Activated T-cell treated with anti-CD3 and anti-CD28 coated beads for 4 hours (primary cell): ENCODE measurements around the gene KCNQ1.

ENCODE experiments used
- DNase-seq: peaks from one replicate; pipeline ENCODE4 v3.0.0-alpha.2; 2020

The KCNQ1 gene

DNA sequence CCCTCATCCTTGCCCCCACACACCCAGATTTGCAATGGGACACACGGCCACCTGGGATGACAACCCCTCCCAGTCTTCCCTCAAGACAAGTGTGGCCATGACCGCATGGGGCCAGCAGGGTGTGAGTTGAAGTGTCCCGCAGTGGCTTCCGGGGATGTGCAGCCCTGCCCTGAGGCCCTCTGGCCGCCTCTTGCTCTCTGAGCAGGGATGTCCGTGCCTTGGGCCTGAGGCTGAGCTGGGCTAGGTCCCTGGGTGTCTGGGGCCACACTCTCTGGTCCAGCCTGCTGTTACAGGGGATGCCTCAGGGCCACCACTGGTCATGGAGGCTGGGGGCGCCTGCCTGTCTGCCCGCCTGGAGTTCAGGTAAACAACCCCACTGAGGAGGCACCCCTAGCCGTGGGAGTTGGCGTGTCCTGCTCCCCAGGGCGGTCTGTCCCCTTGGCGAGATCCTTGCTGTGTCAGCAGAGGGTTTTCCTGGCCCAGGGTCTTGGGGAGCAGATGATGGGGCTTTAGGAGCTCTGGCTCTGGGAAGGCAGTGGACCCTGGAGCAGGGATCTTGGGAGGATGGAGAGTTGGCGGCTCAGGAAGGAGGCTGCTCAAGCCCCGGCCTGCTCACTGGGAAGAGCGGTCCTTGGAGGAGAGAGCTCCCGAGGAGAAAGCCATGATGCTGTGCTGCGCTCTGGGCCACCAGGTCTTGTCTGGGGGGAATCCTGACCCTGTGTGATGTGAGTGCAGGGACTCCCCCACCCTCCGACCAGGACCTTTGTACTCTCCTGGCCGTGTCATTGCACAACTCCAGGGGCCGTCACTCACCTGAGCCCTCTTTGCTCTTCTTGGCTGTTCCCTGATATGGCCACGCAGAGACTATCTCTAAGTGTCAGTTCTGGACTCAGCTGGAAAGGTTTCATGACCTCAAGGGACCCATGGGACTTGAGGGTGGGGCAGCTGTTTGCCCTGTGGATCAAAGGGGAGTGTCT is 67.9 kb downstream of the KCNQ1 start:
- DNase-seq = no peak

DNA sequence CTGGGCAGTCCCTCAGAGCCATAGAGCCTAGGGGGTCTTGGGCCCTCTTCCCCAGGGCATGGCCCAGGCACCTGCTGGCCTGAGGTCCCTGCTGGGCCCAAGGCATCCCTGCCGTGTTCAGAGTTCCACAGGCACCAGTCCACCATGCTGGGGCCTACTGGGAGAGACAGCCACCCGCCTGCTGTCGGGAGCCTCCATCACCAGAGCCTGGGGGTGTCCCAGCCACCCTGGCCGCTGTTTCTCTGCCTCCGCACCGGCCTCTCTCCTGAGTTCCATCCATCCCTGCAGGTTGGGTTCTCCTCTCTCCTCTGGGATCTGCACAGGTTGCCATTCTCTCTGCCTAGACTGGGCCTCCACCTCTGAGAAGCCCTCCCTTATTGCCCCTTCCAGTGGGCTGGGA is 68.6 kb downstream of the KCNQ1 start:
- no peak for DNase-seq

DNA sequence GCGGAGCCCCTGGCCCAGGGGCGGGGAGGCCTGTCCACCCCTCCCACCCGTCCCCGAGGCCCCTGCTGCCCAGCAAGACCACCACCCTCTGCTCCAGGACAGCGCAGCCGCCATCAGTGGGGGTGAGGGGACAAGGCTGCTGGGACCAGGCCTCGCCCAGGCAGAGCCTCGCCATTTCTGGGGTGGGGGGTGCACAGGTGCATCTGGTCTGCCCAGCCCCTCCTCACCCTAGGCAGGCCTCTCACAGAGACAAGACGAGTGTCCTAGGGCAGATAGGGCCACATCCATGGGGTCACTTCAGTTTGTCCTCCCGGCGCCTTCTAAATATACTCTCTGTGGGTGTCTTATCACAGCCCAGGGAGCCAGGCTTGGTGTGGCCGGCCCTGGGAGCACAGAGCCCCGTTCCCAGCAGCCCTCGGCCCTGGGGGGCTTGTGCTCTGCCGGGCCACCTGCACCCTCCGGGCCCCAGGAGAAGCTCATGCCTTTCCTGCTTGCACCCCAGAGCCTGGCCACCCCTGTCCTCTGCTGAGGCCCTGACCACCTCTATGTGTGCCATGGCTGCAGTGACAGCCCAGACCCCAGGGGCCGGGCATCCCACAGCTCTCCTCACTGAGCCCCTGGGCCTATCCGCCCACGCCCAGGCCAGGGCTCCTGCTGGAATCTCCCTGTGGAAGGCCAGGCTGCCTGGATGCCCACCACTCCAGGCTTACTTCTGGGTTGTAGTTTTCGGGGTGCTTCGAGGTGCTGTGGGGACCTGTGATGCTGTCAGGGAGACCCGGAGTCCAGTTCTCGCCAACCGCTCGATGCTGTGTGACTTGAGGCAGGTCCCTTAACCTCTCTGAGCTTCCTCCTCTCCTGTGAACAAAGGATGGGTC is 70.8 kb downstream of the KCNQ1 start:
- DNase-seq = no peak

DNA sequence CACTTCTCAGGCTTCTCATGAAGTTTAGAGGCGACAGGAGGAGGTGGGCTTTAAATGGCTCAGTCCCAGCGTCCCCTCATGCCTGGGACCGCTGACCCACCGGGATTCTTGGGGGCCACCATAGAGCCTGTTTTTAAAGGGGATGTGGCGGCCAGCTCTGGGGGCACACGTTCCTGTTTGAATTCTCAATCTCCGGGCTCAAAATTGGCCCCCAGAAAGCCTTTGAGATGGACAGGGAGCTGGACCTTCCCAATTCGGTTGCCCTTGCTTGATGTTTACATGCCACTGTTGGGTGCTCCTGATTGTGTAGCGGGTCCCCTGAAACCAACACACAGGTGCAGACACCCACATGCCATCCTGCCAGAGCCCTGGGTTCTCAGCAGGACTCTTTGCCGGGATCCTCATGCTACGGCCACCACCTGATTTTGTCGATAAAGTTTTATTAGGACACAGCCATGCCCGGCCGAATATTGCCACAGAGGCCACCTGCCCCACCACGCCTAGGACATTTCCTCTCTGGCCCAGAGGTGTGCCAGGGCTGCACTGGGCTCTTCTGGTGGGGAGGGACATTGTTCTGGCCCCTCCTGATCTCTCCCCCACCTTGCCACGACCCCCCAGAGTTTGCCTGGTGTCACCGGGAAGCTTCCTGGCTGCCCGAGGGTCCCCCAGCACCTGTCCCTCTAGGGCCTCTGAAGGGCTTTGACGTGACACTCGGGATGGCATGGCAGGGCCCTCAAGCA is 71.6 kb downstream of the KCNQ1 start:
- no peak for DNase-seq

DNA sequence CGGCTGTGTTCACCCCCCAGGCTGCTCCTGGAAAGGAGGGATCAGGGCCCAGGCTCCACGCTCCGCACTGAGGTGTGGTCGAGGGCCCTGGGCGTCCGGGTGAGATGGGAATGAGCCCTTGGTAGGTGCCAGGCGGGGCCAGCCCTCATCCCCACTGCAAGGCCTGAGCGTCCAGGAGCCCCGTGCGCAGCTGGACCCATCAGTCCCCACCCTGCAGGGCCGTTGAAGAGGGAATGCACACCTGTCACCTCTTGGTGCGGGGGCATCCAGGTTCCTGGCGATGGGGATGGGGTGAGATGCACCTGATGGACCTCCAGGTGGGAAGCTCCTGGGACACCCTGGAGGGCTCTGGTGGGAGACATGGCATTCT is 72.2 kb downstream of the KCNQ1 start:
- DNase-seq = no peak

DNA sequence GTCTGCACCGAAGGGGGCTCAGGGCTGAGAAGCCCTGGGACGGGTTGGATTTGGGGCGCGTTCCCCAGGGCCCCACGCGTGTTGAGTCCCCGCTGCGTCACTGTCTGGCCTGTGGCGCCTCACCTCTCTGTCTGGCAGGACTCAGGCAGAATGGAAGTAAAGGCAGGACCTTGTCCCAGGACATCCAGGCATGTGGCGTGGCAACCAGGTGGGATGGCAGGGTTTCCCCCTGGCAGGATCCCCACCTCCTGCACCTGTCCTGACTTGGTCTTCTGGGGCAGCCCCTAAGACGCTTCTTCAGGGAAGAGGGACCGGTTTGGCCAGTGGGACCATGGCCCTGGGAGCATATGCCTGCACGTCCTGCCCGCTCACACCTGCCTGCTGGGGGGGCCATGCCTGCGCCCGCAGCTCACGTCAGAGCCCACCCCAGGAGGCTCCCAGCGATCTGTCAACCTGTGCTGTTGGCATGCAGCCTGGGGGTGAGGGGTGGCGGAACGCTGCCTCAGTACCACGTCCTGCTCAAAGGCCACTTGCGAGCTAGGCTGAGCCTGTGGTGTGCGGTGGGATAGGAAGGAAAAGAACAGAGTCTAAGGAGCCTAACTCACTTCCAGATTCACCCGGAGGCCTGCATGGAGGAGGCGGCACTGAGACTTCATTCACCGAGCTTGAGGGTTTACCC is 72.7 kb downstream of the KCNQ1 start:
- DNase-seq = no peak

DNA sequence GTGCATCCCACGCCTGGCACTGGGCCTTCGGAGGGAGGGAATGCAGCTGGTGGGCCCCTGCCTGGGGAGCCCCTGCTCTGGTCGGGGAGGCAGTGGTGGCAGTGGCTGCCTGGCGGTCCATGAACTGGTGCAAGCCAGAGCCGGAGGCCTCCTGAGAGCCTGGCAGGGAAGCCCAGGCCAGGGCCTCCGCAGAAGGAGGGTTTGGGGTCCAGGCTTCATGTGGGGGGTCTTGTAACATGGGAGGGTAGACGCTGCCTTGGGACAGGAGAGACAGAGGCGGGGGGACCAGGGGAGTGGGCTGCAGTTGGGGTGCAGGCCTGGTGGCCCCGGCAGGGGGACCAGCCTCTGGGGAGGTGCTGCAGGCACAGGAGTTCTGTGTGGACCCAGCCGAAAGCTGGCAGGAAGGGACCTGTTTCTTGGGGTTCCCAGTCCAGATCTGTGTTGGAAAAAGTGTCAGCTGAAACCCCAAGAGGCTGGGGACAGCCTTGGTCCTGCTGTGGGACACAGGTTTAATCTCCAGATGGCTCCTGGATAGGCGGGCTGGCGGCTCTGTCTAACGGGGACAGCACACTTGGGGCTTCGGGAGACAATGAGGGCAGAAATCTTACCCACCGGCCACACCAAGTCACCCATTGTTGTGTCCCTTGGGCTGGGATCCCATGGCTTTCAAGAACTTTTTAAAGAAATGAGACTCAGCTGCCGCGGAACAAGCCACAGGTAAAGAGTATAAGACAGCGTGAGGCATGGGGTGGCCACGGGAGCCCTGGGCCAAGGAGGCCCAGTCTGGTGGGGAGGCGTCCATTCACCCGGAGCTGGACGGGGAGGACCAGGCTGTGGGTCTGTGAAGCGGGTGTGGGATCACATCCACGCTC is 73.5 kb downstream of the KCNQ1 start:
- no peak for DNase-seq

DNA sequence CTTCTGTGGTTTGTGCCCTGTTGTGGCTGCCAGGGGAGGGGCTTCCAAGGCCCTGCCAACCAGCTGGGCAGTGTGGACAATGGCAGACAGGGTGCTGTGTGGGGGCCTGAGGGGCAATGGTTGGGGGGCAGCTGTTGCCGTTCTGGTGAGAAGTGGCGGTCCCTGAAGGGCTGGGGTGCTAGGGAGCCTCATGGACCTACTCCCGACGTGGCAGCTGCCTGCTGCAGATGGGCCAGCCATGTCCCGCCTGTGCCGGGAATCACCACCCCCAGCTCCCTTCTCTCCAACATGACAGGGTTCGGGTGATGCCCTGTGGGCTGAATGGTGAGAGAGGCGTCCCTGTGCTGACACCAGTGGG is 74.2 kb downstream of the KCNQ1 start:
- DNase-seq = no peak

DNA sequence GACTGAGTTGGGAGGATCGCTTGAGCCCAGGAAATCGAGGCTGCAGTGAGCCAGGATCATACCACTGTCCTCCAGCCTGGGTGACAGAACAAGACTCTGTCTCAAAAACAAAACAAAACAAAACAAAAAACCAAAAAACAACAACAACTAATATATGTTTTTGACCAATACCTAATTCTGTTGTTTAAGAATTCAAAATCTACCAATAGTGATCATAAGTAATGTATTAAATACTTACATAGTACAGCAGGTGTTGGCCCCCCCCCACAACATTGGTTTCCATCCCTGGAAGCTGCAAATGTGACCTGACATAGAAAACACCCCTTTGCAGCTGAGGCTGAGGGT is 74.7 kb downstream of the KCNQ1 start:
- no peak for DNase-seq

DNA sequence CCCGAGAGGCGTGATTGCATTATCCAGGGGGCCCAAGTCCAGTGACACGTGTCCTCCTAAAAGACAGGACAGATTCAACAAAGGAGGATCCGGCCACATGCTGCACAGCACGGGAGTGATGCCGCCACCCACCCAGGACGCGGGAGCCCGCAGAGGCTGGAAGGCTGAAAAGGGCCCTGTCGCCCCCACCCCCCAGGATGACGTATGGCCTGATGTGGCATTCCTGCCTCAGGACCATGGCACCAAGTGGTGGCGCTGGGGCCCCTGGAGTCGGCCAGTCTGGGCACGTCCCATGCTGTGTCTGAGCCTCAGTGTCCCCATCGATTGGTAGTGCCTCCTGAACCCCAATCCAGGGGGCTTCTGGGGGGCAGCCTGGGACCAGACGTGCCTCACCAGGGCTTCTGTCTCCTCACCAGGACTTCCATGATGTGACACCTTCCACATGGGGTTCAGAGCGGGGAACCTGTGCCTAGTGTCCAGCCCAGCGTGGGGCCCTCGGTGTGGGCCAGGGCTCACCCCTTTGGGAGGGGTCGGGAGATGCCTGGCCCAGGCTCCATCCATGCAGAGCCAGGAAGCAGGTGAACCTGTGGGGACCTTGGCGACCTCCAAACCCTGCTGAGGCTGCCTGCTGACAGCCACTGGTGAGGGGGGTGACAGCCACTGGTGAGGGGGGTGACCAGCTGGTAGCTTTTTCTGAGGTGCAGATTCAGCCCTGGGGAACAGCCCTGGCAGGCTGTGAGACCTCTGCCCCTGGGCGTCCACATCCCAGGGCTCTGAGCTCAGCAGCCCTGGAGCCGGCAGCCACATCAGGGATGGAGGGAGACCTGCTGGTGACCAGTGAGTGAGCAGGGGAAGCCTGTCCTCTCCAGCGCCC is 75.3 kb downstream of the KCNQ1 start:
- DNase-seq = no peak

DNA sequence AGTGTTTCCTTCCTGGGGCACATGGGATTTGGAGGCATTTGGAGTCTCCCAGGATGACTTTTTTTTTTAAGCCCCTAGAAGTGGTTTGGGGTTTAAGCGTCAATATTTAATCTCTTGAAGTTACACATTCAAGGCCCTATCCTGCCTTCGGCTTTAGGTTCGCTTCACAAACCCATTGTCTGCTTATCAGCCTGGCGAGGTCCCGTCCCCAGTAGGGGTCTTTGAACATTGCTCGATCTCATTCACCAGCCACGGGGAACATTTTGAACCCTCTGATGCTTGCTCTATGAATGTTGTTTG is 75.9 kb downstream of the KCNQ1 start:
- DNase-seq = no peak

DNA sequence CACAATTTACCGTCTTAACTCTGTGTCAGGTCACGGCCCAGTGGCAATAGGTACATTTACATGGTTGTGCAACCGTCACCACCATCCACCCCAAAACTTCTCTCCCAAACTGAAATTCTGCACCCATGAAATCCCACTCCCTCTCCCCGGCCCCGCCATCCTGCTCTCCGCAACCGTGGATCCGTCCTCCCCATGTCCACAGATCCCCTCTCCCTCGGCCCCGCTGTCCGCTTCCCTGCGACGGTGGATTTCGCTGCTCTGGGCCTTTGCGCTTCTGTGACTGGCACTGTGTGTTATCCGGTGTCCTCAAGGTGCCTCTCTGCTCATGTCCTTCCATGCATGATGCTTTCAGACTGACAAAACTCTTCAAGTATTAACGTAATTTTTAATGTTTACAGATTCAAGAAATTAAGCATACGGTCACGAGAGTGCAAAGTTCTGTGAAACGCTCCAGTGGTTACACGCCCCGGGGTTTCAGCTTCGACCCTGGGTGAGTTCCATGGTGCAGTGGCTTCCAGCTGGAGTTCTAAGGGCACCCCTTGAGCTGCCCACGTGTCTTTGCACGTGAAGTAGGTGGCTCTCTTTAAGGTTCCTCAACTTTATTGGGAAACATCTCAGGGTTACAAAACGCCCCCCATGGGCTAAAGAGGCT is 76.4 kb downstream of the KCNQ1 start:
- DNase-seq = no peak

DNA sequence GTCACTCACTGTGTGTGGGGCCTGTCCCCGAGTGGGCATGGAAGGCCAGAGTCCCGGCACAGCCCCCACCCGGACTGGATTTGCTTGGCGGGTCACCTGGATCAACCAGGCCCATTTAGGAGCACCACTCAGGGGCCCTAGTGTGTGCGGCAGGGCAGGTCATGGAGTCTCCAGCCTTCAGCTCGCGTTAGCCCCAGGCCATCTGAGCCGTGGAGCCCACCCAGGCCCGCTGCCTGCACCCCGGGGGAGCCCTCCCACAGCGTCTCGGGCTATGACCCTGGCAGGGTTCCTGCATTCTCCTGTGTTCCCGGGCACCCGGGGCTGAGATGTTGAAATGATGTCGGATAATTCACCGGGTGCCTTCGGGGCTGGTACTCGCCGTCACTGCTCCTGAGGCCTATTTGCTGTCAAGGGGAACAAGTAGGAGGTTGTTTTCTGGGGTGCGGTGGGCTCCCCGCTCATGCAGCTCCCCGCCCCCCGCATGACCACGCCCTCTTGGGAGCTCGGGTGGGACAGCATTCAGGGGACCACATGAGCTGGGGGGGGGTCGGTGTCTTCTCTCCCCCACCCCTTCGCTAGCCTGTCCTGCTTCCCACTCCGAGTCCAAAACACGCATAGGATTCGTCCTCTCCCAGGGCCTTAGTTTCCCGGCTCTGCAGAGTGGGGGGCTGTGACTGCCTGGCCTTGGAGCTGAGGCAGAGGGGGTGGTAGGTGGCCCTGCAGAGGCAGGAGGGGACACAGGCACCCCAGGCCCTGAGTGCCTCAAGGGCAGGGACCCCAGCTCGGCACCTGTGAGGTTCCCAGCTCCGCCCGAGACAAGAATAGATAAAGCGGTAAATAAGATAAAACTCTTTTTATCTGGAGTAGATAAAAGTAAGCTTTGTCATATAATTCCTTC is 77.2 kb downstream of the KCNQ1 start:
- no peak for DNase-seq

DNA sequence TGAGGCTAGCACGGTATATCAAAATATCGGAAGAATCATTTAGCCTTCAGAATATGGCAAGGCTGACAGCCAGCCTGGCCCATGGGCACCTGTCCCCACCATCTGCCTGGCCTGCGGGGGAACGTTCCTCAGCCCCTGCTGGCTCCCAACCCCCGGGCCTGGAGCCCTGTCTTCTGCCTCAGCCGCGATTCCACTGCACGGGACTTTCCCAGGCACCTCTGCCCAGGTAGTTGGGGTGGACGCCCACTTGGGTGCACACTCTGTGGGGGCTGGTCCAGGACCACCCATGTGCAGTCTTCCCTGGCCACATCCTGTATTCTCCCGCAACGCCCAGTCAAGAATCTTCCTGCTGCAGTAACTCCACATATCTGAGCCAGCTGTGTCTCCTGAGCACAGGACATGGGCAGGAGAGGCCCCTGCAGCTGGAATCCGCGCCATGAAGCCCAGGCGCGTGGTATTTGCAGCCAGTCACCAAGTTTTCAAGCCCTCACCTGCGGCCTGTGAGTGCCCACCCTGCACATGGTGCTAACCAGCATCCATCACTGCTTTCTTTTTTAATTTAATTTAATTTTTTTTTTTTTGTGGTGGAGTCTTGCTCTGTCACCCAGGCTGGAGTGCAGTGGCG is 77.9 kb downstream of the KCNQ1 start:
- DNase-seq = no peak

DNA sequence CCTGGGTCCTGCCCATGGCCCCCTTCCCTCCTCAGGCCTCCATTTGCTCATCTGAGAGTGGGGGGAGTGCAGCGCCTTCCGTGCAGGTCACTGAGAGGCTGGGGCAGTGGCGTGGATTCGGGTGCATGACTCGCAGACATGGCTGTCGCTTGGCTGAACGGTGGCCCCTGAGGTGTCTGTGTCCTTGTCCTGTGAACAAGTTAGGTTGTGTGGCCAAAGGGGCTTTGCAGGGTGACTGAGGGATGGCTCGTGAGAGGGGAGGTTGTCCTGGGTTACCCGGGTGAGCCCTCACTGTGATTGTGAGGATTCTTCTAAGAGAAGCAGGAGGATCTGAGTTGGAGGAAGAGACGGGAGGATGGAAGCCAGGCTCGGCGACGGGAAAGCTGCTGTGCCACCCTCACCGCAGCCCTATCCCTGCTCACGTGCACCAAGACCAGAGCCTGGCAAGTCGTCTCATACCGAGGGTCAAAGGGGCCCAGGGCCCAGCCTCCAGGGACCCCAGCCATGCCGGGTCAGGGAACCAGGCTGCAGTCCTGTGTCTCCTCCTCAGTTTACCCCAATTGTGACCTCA is 79.1 kb downstream of the KCNQ1 start:
- DNase-seq = no peak

DNA sequence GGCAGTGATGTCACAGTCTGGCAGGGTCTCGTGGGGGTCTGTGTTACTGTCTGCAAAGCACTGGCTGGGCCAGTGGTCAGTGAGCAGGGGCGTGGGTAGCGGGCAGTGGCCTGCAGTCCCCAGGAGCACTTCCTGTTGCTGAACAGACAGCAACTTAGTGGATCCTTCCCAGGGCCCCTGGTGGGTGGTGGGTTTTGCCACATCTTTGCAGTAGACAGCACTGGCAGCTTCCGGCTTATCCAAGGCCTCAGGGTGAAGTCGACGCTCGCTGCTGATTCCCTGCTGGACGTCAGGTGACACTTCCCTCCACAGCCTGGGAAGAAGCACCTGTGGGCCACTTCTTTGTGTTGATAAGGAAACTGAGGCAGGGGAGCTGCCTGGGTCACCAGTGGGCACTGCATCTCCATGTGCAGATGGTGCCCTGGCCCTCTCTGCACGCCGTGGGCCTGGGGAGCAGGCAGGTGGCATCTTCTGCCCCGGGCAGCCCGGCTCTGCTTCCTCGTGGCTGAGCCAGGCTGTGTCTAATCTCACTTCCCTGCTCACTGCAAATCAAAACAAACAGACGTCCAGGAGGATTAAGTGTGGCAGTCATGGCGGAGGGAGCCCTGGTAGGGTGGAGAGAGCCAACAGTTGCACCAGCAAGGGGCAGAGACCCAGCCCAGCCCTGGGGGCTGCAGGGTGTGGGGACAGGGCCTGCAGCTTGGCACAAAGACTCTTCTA is 79.8 kb downstream of the KCNQ1 start:
- DNase-seq = no peak

DNA sequence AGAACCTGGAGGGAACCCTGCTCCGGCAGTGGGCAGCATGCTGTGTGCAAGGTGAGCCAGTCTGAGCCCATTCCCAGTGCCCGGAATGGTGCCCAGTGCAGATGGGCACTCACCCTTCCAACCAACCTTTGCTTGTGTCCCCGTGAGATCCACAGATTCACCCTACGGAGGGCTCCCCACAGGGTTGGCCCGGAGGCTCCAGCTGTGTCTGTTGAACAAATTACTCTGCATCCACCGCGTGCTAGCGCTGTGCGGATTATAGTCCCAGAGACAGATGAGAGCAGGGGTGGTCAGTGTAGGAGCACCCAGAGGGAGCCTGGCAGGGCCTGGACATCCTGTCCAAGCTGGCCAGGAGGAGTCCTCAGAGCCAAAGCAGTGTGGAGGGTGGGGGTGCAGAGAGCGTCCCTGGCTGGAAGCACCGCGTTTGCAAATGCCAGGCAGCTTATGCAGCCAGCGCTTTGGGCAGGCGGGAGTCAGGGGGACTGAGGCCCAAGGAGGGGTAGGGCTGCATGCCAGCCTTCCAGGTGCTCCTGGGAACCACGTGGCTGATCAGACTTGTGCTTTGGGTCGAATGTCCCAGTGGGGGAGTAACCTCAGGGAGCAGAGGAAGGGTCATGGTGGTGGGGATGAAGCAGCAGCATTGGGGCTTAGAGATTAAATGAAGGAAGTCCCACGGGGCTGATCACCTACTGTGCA is 80.5 kb downstream of the KCNQ1 start:
- no peak for DNase-seq
